GM12878 (cell line): Measurements from ENCODE around the gene TUBA1A. TPM values are rescaled to one million over a fixed set of nuclear protein-coding genes. Genes with fewer than 3 reads are reported as not detected.

Source experiments
- ATAC-seq: fragments of 200-7000 bp; cut with Tn5 transposase; 3 replicates; pipeline ENCODE4 v1.9.1; 2020; ENCODE audit warnings: mild to moderate bottlenecking, moderate library complexity
- BruUV-seq: library from RNA; stranded (reverse); fragments of 400-500 nt; replicated peaks from 2 replicates; lab custom pipeline; 2021; lab: Mats Ljungman, UMichigan
- CTCF ChIA-PET: fragments of 300-600 bp; sonication (Branson Sonifier 250); formaldehyde crosslinking; extraction: SDS; loops from one replicate; lab custom pipeline; 2021; ENCODE audit warnings: inconsistent platforms; lab: Yijun Ruan, JAX
- POLR2A ChIA-PET: fragments of 350-600 bp; formaldehyde crosslinking; extraction: SDS; loops from one replicate; lab custom pipeline; 2021; ENCODE audit warnings: inconsistent platforms; lab: Charles Lee
- RAD21 ChIA-PET: fragments of 300-600 bp; sonication (Branson Sonifier 250); formaldehyde crosslinking; loops from one replicate; lab custom pipeline; 2023; ENCODE audit warnings: antibody characterized with exemption; ENCODE audit not compliant: unreplicated experiment; lab: Charles Lee
- SMC1A ChIA-PET: fragments of 300-600 bp; sonication (Branson Sonifier 250); formaldehyde crosslinking; loops from one replicate; lab custom pipeline; 2023; ENCODE audit not compliant: unreplicated experiment, uncharacterized antibody; lab: Charles Lee
- DNase-seq: peaks from one replicate; pipeline ENCODE4 v3.0.0-alpha.2; 2011; ENCODE audit warnings: low read depth, low spot score
- FAIRE-seq: peaks from 3 replicates; lab custom pipeline; 2011; peaks lifted over from hg19 to GRCh38; lab: Jason Lieb, UNC
- H2AFZ ChIP-seq: 2 replicates; pipeline ENCODE4 v1.6.0; 2011; ENCODE audit warnings: low read depth, low read length, control low read depth; ENCODE audit not compliant: control insufficient read depth
- H3K27ac ChIP-seq: 2 replicates; pipeline ENCODE4 v1.5.1; 2011; ENCODE audit warnings: control low read depth; ENCODE audit not compliant: control insufficient read depth, insufficient read depth
- H3K27me3 ChIP-seq, 2 experiments: replicated peaks in 1 of 2; 2 replicates each; pipeline versions ENCODE4 v1.6.0 to v1.6.1; 2011; ENCODE audit warnings: low read length in 1 of 2; ENCODE audit not compliant: control insufficient read depth in 2 of 2, insufficient read depth in 2 of 2
- H3K36me3 ChIP-seq, 2 experiments: 2 replicates each; pipeline ENCODE4 v1.5.1; 2011; ENCODE audit warnings: low read length in 1 of 2; ENCODE audit not compliant: control insufficient read depth in 2 of 2, insufficient read depth in 2 of 2
- H3K4me1 ChIP-seq: 2 replicates; pipeline ENCODE4 v1.6.1; 2011; ENCODE audit warnings: mild to moderate bottlenecking, low read length, moderate library complexity, mixed read lengths; ENCODE audit not compliant: control insufficient read depth, insufficient read depth
- H3K4me2 ChIP-seq: 2 replicates; pipeline ENCODE4 v1.6.0; 2011; ENCODE audit warnings: control low read depth; ENCODE audit not compliant: control insufficient read depth, insufficient read depth
- H3K4me3 ChIP-seq: fragments of 200-600 bp; sonication (generic); 2 replicates; pipeline ENCODE4 v1.5.1; 2016
- H3K79me2 ChIP-seq: 2 replicates; pipeline ENCODE4 v1.6.0; 2011; ENCODE audit warnings: low read length; ENCODE audit not compliant: control insufficient read depth, insufficient read depth
- H3K9ac ChIP-seq: 2 replicates; pipeline ENCODE4 v1.8.0; 2011; ENCODE audit warnings: low read length, control low read depth, mixed read lengths; ENCODE audit not compliant: control insufficient read depth, insufficient read depth
- H3K9me3 ChIP-seq: replicated peaks from 3 replicates; pipeline ENCODE4 v1.5.1; 2011; ENCODE audit warnings: mild to moderate bottlenecking, low read length; ENCODE audit not compliant: control insufficient read depth, insufficient read depth
- H4K20me1 ChIP-seq: 2 replicates; pipeline ENCODE4 v1.6.0; 2011; ENCODE audit not compliant: control insufficient read depth, insufficient read depth
- ASH2L ChIP-seq: fragments of 300-600, 200-600 bp; sonication (generic); IDR thresholded peaks from 2 replicates; pipeline ENCODE4 v1.6.1; 2017; ENCODE audit warnings: low read depth, mild to moderate bottlenecking, borderline replicate concordance
- CREB1 ChIP-seq: IDR thresholded peaks from 2 replicates; pipeline ENCODE4 v1.6.1; 2012; ENCODE audit warnings: low read depth, mild to moderate bottlenecking, inconsistent platforms
- EED ChIP-seq: sonication (generic); IDR thresholded peaks from 2 replicates; pipeline ENCODE4 v1.6.1; 2016; ENCODE audit warnings: antibody characterized with exemption, low read depth
- MYC ChIP-seq: IDR thresholded peaks from 2 replicates; pipeline ENCODE4 v1.6.1; 2011; ENCODE audit warnings: mild to moderate bottlenecking, low read length, moderate library complexity, inconsistent platforms; ENCODE audit not compliant: insufficient read depth, insufficient replicate concordance, insufficient read length, severe bottlenecking
- NR2C2 ChIP-seq: IDR thresholded peaks from 2 replicates; pipeline ENCODE4 v1.6.1; 2011; ENCODE audit warnings: borderline replicate concordance, low read depth; ENCODE audit not compliant: control insufficient read depth, insufficient read length
- PAX8 ChIP-seq: fragments of 450-650 bp; IDR thresholded peaks from 2 replicates; pipeline ENCODE4 v1.6.1; 2017; ENCODE audit warnings: mild to moderate bottlenecking, moderate library complexity
- PML ChIP-seq: IDR thresholded peaks from 2 replicates; pipeline ENCODE4 v1.6.1; 2012; ENCODE audit warnings: low read length, inconsistent platforms
- PRDM15 ChIP-seq: fragments of 450-650 bp; formaldehyde crosslinking; IDR thresholded peaks from 2 replicates; pipeline ENCODE4 v1.4.0; 2020; ENCODE audit warnings: mild to moderate bottlenecking, moderate library complexity
- RB1 ChIP-seq: fragments of 450-650 bp; formaldehyde crosslinking; IDR thresholded peaks from 2 replicates; pipeline ENCODE4 v1.6.1; 2017; ENCODE audit warnings: mild to moderate bottlenecking, borderline replicate concordance
- RBBP5 ChIP-seq: fragments of 200-600 bp; sonication (generic); conservative IDR thresholded peaks from 2 replicates; pipeline ENCODE4 v1.6.1; 2016
- SIN3A ChIP-seq: IDR thresholded peaks from 2 replicates; pipeline ENCODE4 v1.6.1; 2012; ENCODE audit warnings: low read depth, low read length, improper control_type of control experiment
- SREBF2 ChIP-seq: IDR thresholded peaks from 2 replicates; pipeline ENCODE4 v1.6.1; 2012; ENCODE audit warnings: mild to moderate bottlenecking, low read length
- SRF ChIP-seq, 2 experiments: IDR thresholded peaks; 2 replicates each; pipeline ENCODE4 v1.6.1; 2011; ENCODE audit warnings: low read depth in 2 of 2, low read length in 2 of 2, mild to moderate bottlenecking in 1 of 2, moderate library complexity in 1 of 2
- TCF12 ChIP-seq: IDR thresholded peaks from 2 replicates; pipeline ENCODE4 v1.6.1; 2011; ENCODE audit warnings: low read depth, mild to moderate bottlenecking, low read length
- TCF3 ChIP-seq: IDR thresholded peaks from 2 replicates; pipeline ENCODE4 v1.6.1; 2012; ENCODE audit warnings: low read depth, mild to moderate bottlenecking, low read length, borderline replicate concordance; ENCODE audit not compliant: insufficient read depth
- ZBED1 ChIP-seq: IDR thresholded peaks from 2 replicates; pipeline ENCODE4 v1.6.1; 2016; ENCODE audit warnings: borderline replicate concordance
- ZBTB33 ChIP-seq: fragments of 450-650 bp; IDR thresholded peaks from 2 replicates; pipeline ENCODE4 v1.6.1; 2017; ENCODE audit warnings: mild to moderate bottlenecking
- ZNF217 ChIP-seq: fragments of 450-650 bp; IDR thresholded peaks from 2 replicates; pipeline ENCODE4 v1.6.1; 2017; ENCODE audit warnings: antibody characterized with exemption, mild to moderate bottlenecking
- WGBS: methylation state at CpG from one replicate; pipeline ENCODE4 v1.1.6; 2016; ENCODE audit warnings: low lambda C conversion rate; ENCODE audit not compliant: insufficient replicate concordance, insufficient coverage; ENCODE audit errors: missing lambda C conversion rate; 5-methylcytosine and 5-hydroxymethylcytosine counted together
- in situ Hi-C: fragments of 300-500 bp; cut with MboI; formaldehyde crosslinking; loops from 9 replicates; pipeline ENCODE4 v1.14.3; 2018; ENCODE audit warnings: mixed read lengths
- intact Hi-C: fragments of 100-400 bp; cut with micrococcal nuclease; formaldehyde crosslinking; loops from one replicate; pipeline ENCODE4 v1.14.2; 2022; ENCODE audit not compliant: unreplicated experiment
- polyA plus RNA-seq, 11 experiments: library from polyadenylated mRNA; depleted of rRNA in 4 of 11; unstranded in 6 of 11; stranded (reverse) in 5 of 11; fragments of >200 nt; fragmentation: Nextera tagmentation in 4 of 11; fragmentation: Illumina TruSeq in 1 of 11; extraction: Ambion mirVana in 4 of 11; extraction: Trizol in 1 of 11; gene quantifications; 1 replicate in 1 of 11; 2 replicates in 10 of 11; pipeline versions ENCODE4 v1.2.1 to v1.2.3, GENCODE V29; 2011 to 2016; ENCODE audit warnings: inconsistent platforms in 2 of 11, missing spikeins in 2 of 11, low read depth in 1 of 11
- total RNA-seq, 4 experiments: library from RNA; depleted of rRNA in 3 of 4; stranded (reverse); fragments of >200 nt in 3 of 4; fragmentation: Illumina TruSeq in 1 of 4; extraction: Trizol in 1 of 4; gene quantifications; 2 replicates each; pipeline versions ENCODE4 v1.2.1 to v1.2.3, GENCODE V29; 2013 to 2021
- TF ChIP-seq, protein P1 (sequence below): fragments of 450-650 bp; IDR thresholded peaks from 2 replicates; pipeline ENCODE4 v1.6.1; 2017; ENCODE audit warnings: mild to moderate bottlenecking, low read depth, inconsistent platforms; ENCODE audit not compliant: poor library complexity, severe bottlenecking

Gene TUBA1A
- total and polyA plus RNA-seq, 10 of the 15 experiments (the other 5 are each of a cell fraction or from before 2014, with no cell fraction given): 129 to 496 (median 249) TPM

- intact Hi-C loops: no loop called here
- Histone ChIP-seq H3K36me3 (no peaks in the 10 kb centered on the region), H3K9ac (no peak overlapping the region), H3K4me3 (no peak overlapping the region), H3K27me3 (no peaks in the 10 kb centered on the region), H4K20me1 (no peaks in the 10 kb centered on the region), H3K79me2 (no peaks in the 10 kb centered on the region; the same call in 1 of the 2 replicates), H2AFZ (no peak overlapping the region), H3K4me1 (no peaks in the 10 kb centered on the region), H3K27ac (no peak overlapping the region), H3K4me2 (no peak overlapping the region), H3K9me3 (no peaks in the 10 kb centered on the region)
- FAIRE-seq (no peak), DNase-seq (no peak), ATAC-seq (no peak)
- POLR2A ChIA-PET: interaction anchor here (0.5 to 0.6 kb wide), 2 partner anchors 32 to 37 kb away, joined by 4 to 7 read pairs; no protein-coding TSS in a partner anchor
- BruUV-seq: TSS peak; percentile 43
- CTCF ChIA-PET: interaction anchor here (0.6 kb wide), 1 partner anchor 111 kb away, joined by 4 read pairs; no protein-coding TSS in a partner anchor
- RAD21 ChIA-PET: no interaction called here
- in situ Hi-C loops: no loop called here
- SMC1A ChIA-PET: interaction anchor here (0.7 to 0.8 kb wide), 2 partner anchors 14 to 98 kb away, joined by 3 to 4 read pairs; no protein-coding TSS in a partner anchor
- 100% methylated on average over 1 of the region's 1 CpG for WGBS
- no peak for TF ChIP-seq PRDM15 (CRISPR knock-in tag)
- TF ChIP-seq NR2C2: no peak
- TF ChIP-seq RBBP5: no peak
- no peak for TF ChIP-seq ZNF217
- no peak for TF ChIP-seq ASH2L
- TF ChIP-seq ZBTB33: no peak
- TF ChIP-seq SIN3A: no peak
- TF ChIP-seq MYC: no peak
- TF ChIP-seq SREBF2: no peak
- TF ChIP-seq EED: no peak
- no peak for TF ChIP-seq TCF3
- no peak for TF ChIP-seq PML
- no peak for TF ChIP-seq TCF12
- no peak for TF ChIP-seq SRF (IDR thresholded peaks at IDR 0.05; ENCODE audit: low read depth in 2 of 2, low read length in 2 of 2)
- TF ChIP-seq, protein P1, sequence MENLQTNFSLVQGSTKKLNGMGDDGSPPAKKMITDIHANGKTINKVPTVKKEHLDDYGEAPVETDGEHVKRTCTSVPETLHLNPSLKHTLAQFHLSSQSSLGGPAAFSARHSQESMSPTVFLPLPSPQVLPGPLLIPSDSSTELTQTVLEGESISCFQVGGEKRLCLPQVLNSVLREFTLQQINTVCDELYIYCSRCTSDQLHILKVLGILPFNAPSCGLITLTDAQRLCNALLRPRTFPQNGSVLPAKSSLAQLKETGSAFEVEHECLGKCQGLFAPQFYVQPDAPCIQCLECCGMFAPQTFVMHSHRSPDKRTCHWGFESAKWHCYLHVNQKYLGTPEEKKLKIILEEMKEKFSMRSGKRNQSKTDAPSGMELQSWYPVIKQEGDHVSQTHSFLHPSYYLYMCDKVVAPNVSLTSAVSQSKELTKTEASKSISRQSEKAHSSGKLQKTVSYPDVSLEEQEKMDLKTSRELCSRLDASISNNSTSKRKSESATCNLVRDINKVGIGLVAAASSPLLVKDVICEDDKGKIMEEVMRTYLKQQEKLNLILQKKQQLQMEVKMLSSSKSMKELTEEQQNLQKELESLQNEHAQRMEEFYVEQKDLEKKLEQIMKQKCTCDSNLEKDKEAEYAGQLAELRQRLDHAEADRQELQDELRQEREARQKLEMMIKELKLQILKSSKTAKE: no peak
- TF ChIP-seq ZBED1: no peak
- no peak for TF ChIP-seq RB1
- TF ChIP-seq PAX8: no peak
- no peak for TF ChIP-seq CREB1
These were observed 42.5 kb downstream of the TUBA1A start for GRCh38 chr12:49146406-49146805.
